Measurements from ENCODE around the gene BABAM2.

- TF ChIP-seq CTCF (IDR thresholded peaks at IDR 0.05) (no peak), POLR2AphosphoS5 (IDR thresholded peaks at IDR 0.05) (no peak), POLR2A (IDR thresholded peaks at IDR 0.05) (no peak), EP300 (IDR thresholded peaks at IDR 0.05; ENCODE audit: low read depth) (no peak)
Observed at GRCh38 chr2:28163627-28164279, 273.2 kb downstream of the BABAM2 start.

All from transverse colon (tissue), 4 donors.